Stimulated activated CD4-positive, alpha-beta T cell treated with anti-CD3 and anti-CD28 coated beads, Interleukin-12 subunit alpha, Interleukin-12 subunit beta, amount 100 ng/mL, for 4 hours (primary cell): ENCODE results near the gene MGME1.

Experiments
- DNase-seq: peaks from one replicate; pipeline ENCODE4 v3.0.0-alpha.2; 2020

Gene MGME1

GRCh38 chr20:18031888-18032509 lies 63.2 kb downstream of the MGME1 start:
- no peak for DNase-seq

GRCh38 chr20:18032977-18033892 lies 64.4 kb downstream of the MGME1 start:
- no peak for DNase-seq

- no peak for DNase-seq
Measured at GRCh38 chr20:18034039-18034438, 65.2 kb downstream of the MGME1 start.

- no peak for DNase-seq
Measured at GRCh38 chr20:18039063-18039462, 70.2 kb downstream of the MGME1 start.
